SJCRH30 (cell line): ENCODE results near the gene DENND6B. TPM values are rescaled to one million over a fixed set of nuclear protein-coding genes. Genes with fewer than 3 reads are reported as not detected.
"Not testable (repeated sequence)": the region's sequence is repeated elsewhere in the genome, so short reads cannot be mapped to it uniquely, and the experiment has no call there.

Source experiments
- DNase-seq, 2 experiments: peaks; one replicate each; pipeline ENCODE4 v3.0.0-alpha.2; 2015 to 2020
- H3K27ac ChIP-seq: fragments of 250-450 bp; sonication (Bioruptor Pico); 2 replicates; pipeline ENCODE4 v1.5.1; 2020; ENCODE audit warnings: mild to moderate bottlenecking, moderate library complexity
- H3K27me3 ChIP-seq: fragments of 250-450 bp; sonication (Bioruptor Pico); 2 replicates; pipeline ENCODE4 v1.5.1; 2020; ENCODE audit warnings: mild to moderate bottlenecking, moderate library complexity
- H3K36me3 ChIP-seq: fragments of 250-450 bp; sonication (Bioruptor Pico); 2 replicates; pipeline ENCODE4 v1.5.1; 2020; ENCODE audit warnings: mild to moderate bottlenecking, moderate library complexity
- H3K4me1 ChIP-seq: fragments of 250-450 bp; sonication (Bioruptor Pico); 2 replicates; pipeline ENCODE4 v1.5.1; 2020; ENCODE audit warnings: mild to moderate bottlenecking, moderate library complexity
- H3K4me3 ChIP-seq: fragments of 250-450 bp; sonication (Bioruptor Pico); 2 replicates; pipeline ENCODE4 v1.5.1; 2020; ENCODE audit warnings: mild to moderate bottlenecking, moderate library complexity
- H3K9me3 ChIP-seq: fragments of 250-450 bp; sonication (Bioruptor Pico); replicated peaks from 2 replicates; pipeline ENCODE4 v1.5.1; 2020; ENCODE audit warnings: mild to moderate bottlenecking, moderate library complexity
- total RNA-seq: library from RNA; depleted of rRNA; stranded (reverse); fragments of >200 nt; shearing (Covaris generic); gene quantifications from 2 replicates; pipeline ENCODE4 v1.2.3, GENCODE V29; 2014

The DENND6B gene
- total RNA-seq, 1 experiment from 2014 or later: 0.18 TPM

DNA sequence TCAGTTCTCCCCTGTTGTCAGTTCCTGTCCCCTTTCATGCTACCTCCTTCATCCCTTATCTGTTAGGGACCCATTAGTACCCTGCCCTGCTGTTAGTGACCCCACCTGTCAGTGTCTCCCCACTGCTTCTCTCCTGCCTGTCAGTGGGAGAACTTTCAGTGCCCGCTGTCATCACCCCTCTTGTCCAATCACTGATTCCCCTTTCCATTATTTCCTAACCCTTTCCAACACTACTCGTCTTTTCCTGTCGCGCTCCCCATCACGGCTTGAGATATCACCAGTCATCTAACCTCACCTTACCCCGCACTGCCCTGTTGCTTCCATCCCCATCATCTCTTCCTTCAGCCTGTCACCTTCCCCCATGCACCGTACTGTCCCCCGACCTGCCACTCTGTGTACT, 20.3 kb upstream of the DENND6B start:
- Histone ChIP-seq H3K36me3 (peaks cover 27% of the 10 kb centered on the region), H3K27me3 (no peaks in the 10 kb centered on the region), H3K4me3 (no peak overlapping the region), H3K4me1 (no peaks in the 10 kb centered on the region), H3K9me3 (no peaks in the 10 kb centered on the region), H3K27ac (no peak overlapping the region)
- no peak for DNase-seq

DNA sequence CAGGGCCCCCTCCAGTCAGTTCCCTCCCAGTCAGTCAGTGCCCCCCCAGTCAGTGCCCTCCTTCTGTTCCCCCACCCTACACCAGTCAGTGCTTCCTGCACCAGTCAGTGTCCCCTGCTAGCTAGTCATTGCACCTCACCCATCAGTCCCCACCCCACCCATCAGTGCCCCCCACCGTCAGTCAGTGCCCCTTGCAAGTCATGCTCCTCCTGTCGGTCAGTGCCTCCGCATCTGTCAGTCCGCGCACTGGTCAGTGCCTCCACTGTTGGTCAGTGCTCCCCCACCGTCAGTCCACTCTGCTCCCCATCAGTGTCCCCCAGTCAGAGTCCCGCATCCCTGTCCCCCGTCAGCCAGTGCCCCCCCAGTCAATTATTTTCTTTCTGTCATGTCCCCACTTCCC, 19.7 kb upstream of the DENND6B start:
- DNase-seq: no peak
- H3K9me3 ChIP-seq: no peaks in the 10 kb centered on the region
- no peaks in the 10 kb centered on the region for H3K27me3 ChIP-seq
- peaks cover 23% of the 10 kb centered on the region for H3K36me3 ChIP-seq
- no peak overlapping the region for H3K27ac ChIP-seq
- H3K4me1 ChIP-seq: no peaks in the 10 kb centered on the region
- H3K4me3 ChIP-seq: no peak overlapping the region

DNA sequence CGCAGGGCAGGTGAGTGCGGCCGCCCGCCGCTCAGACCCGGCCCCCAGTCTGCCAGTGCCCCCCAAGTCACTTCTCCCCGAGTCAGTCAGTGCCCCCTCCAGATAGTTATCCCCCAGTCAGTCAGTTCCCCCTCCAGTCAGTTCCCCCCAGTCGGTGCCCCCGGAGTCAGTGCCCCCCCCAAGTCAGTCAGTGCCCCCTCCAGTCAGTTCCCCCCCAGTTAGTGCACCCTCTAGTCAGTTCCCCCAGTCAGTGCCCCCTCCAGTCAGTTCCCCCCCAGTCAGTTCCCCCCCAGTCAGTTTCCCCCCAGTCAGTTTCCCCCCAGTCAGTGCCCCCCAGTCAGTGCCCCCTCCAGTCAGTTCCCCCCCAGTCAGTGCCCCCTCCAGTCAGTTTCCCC, 16.7 kb upstream of the DENND6B start:
- no peaks in the 10 kb centered on the region for H3K27me3 ChIP-seq
- H3K27ac ChIP-seq: no peak overlapping the region; the same call in 1 of the 2 replicates
- DNase-seq: peak in 1 of 2 experiments; percentile 50

DNA sequence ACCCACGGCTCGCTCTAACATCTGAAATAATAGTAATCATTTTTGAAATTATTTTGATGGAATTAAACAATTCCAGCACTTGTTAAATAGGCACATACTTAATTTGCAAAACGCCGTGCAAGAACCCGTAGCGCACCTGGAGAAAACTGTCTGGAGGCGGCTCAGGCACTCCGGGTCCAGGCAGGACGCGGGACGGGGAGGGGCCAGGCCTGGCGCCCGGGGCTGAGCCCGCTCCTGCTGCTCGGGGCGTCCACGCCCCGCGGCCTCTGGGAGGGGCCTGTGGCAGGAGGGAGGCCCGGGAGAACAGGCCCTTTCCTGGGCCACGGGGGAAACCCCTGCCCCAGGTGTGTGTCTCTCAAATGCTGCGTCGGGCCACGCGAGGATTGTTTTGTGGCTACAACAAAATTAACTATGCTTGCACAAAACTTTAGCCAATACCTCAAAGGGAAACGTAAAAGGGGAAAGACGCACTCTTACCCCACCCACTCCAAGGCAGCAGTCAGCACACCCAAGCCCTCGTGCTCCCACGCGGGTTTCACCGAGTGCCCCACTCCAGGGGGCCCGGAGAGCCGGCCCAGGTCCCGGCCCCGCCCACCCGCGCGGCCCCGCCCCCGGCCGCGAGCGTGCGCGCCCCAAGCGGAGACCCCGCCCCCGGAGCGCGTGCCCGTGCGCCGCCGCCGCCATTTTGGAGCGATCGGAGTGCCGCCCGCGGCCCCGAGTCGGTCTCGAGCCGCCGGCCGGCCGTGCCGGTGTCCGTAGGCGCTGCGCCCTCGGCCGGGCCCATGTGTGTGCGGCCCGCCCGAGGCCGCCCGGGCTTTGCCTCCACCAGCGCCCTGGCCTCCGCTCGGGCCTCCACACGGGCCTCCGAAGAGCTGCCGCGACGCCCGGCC, 16.1 kb upstream of the DENND6B start, which contains the start of gene PPP6R2:
PPP6R2 (plus strand) TSS at position 677 of the 890 bp plus-strand sequence. CDS start 50,582 bp downstream, outside the sequence.
- Histone ChIP-seq H3K9me3 (no peaks in the 10 kb centered on the region), H3K36me3 (peaks cover 5% of the 10 kb centered on the region; the same call in 1 of the 2 replicates), H3K27ac (peak within 1 kb of the TSS; percentile 41), H3K4me3 (peak within 1 kb of the TSS; percentile 100), H3K4me1 (no peaks in the 10 kb centered on the region), H3K27me3 (no peaks in the 10 kb centered on the region)
- peak; percentile 84 to 88 for DNase-seq

More for the DNA sequence above, 16.7 kb upstream of the DENND6B start:
- Histone ChIP-seq H3K4me1 (no peaks in the 10 kb centered on the region), H3K36me3 (peaks cover 11% of the 10 kb centered on the region), H3K9me3 (no peaks in the 10 kb centered on the region), H3K4me3 (peak overlapping the region; percentile 100)

DNA sequence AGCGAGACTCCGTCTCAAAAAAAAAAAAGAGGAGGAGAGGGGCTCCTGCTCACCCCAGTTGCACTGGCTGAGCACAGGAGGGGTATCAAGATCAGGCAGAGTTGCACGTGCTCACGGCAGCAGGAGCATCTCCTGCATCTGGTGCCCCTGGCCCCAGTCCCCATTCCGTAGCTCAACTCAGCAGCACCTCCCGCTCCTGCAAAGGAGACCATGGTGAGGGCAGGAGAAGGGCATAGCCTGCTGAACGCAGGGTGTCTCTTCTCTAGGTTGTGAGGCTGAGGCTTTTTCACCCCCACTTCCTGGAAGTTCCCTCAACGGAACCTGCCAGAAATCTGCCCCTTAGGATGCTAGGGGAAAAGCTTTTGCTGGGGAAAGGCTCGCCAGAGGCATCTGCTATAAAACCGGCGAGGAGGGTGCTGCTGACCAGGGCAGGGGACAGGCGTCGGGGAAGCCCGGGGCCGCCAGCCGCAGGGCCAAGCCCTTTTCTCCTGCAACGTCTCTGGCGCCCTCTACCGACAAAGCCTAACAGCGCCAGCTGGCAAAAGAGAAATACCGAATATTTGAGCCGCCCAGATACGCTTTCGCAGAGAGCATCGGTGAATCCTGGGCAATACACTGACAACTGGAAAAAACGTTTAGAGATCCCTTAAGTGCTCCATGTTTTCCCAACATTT, 15.3 kb upstream of the DENND6B start:
- Histone ChIP-seq H3K36me3 (no peaks in the 10 kb centered on the region), H3K27me3 (no peaks in the 10 kb centered on the region), H3K9me3 (no peaks in the 10 kb centered on the region), H3K4me3 (peak overlapping the region; percentile 100), H3K4me1 (no peaks in the 10 kb centered on the region), H3K27ac (no peak overlapping the region; the same call in 1 of the 2 replicates)
- peak; percentile 96 to 99 for DNase-seq

DNA sequence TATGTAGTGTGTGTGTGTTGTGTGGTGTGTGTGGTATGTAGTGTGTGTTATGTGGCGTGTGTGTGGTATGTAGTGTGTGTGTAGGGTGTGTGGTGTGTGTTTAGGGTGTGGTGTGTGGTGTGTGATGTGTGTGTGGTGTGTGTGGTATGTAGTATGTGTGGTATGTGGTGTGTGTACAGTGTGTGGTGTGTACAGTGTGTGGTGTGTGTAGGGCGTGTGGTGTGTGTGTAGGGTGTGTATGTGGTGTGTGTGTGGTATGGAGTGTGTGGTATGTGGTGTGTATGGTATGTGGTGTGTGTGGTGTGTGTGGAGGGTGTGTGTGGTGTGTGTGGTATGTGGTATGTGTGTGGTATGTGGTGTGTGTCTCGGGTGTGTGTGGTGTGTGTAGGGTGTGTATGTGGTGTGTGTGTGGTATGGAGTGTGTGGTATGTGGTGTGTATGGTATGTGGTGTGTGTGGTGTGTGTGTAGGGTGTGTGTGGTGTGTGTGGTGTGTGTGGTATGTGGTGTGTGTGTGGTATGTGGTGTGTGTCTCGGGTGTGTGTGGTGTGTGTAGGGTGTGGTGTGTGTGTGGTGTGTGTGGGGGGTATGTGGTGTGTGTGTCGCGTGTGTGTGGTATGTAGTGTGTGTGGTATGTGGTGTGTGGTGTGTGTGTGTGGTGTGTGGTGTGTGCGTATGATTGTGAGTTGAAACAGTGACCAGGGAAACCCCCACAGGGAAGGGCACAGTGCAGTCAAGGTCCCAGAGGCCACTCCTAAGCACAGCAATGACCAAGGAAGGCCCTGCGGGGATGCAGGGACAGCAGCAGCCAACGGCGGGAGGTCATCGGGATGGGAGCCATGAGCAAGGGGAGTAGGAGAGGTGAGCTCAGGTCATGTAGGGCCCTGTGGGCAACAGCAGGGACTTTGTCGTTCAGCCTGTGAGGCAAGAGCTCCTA, 13.4 kb upstream of the DENND6B start:
- no peaks in the 10 kb centered on the region for H3K27me3 ChIP-seq
- H3K9me3 ChIP-seq: no peaks in the 10 kb centered on the region
- H3K27ac ChIP-seq: no peak overlapping the region
- peak; percentile 49 to 56 for DNase-seq
- no peaks in the 10 kb centered on the region for H3K36me3 ChIP-seq
- H3K4me3 ChIP-seq: no peak overlapping the region
- no peaks in the 10 kb centered on the region for H3K4me1 ChIP-seq

DNA sequence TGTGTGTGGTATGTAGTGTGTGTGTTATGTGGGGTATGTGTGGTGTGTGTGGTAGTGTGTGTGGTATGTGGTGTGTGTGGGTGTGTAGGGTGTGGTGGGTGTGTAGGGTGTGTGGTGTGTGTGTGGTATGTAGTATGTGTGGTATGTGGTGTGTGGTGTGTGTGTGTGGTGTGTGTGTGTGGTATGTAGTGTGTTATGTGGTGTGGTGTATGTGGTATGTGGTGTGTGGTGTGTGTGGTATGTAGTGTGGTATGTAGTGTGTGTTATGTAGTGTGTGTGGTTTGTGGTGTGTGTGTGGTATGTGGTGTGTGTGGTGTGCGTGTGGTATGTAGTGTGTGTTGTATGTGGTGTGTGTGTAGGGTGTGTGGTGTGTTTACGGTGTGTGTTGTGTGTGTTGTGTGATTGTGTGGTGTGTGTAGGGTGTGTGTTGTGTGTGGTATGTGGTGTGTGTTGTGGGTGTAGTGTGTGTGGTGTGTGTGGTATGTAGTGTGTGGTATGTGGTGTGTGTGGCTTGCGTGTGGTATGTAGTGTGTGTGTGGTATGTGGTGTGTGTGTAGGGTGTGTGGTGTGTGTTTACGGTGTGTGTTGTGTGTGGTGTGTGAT, 12.1 kb upstream of the DENND6B start:
- Histone ChIP-seq H3K9me3 (no peaks in the 10 kb centered on the region), H3K4me1 (no peaks in the 10 kb centered on the region), H3K27ac (no peak overlapping the region), H3K36me3 (no peaks in the 10 kb centered on the region), H3K27me3 (no peaks in the 10 kb centered on the region), H3K4me3 (no peak overlapping the region)
- no peak for DNase-seq

DNA sequence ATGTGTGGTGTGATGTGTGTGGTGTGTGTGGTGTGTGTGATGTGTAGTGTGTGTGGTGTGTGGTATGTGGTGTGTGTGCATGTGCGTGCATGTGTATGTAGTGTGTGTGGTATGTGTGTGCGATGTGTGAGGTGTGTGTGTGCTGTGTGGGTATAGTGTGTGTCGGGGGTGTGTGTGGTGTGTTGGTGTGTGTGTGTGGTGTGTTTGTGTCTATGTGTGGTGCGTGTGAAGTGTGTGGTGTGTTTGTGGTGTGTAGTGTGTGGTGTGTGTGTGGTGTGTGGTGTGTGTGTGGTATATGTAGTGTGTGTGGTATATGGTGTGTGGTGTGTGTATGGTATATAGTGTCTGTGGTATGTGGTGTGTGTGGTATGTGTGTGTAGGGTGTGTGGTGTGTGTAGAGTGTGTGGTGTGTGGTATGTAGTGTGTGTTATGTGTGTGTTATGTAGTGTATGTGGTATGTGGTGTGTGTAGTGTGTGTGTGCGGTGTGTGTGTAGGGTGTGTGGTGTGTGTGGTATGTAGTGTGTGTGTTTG, 11.3 kb upstream of the DENND6B start:
- H3K27me3 ChIP-seq: no peaks in the 10 kb centered on the region
- no peak overlapping the region for H3K27ac ChIP-seq
- no peak overlapping the region for H3K4me3 ChIP-seq
- H3K9me3 ChIP-seq: no peaks in the 10 kb centered on the region
- H3K4me1 ChIP-seq: no peaks in the 10 kb centered on the region
- DNase-seq: no peak
- no peaks in the 10 kb centered on the region for H3K36me3 ChIP-seq

DNA sequence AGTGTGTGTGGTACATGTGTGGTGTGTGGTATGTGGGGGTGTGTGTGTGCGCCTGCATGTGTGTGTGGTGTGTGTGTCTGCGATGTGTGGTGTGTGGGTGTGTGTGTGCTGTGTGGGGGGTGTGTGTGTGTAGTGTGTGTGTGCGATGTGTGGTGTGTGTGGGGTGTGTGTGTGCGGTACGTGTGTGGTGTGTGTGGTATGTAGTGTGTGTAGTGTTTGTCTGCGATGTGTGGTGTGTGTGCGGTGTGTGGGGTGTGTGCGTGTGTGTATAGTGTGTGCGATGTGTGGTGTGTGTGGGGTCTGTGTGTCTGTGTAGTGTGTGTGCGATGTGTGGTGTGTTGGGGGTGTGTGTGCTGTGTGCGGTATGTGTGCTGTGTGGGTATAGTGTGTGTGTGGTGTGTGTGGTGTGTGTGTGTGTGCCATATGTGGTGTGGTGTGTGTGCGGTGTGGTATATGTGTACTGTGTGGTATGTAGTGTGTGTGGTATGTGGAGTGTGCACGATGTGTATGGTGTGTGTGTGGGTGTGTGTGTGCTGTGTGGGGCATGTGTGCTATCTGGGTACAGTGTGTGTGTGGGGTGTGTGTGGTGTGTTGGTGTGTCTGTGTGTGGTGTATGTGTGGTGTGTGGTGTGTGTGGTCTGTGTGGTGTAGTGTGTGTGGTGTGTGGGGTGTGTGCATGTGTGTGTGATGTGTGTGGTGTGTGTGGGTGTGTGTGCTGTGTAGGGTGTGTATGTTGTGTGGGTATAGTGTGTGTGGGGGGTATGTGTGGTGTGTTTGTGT, 10.6 kb upstream of the DENND6B start:
- Histone ChIP-seq H3K27ac (no peak overlapping the region), H3K9me3 (no peaks in the 10 kb centered on the region), H3K27me3 (no peaks in the 10 kb centered on the region), H3K36me3 (no peaks in the 10 kb centered on the region), H3K4me1 (no peaks in the 10 kb centered on the region), H3K4me3 (no peak overlapping the region)
- no peak for DNase-seq

DNA sequence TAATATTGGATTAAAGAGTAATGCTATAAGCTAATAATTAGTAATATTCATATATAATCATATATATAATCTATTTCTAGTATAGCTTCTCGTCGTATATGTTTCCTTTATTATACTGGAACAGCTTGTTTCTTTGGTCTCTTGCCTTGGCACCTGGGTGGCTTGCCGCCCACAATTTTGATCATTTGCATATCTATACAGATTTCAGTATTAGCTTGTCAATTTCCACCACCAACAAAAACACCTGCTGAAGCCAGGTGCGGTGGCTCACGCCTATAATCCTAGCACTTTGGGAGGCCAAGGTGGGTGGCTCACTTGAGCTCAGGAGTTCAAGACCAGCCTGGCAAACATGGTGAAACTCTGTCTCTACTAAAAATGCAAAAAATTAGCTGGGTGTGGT, 7.6 kb upstream of the DENND6B start:
- H3K36me3 ChIP-seq, H3K4me1 ChIP-seq, H3K4me3 ChIP-seq, H3K27ac ChIP-seq, H3K9me3 ChIP-seq, H3K27me3 ChIP-seq, DNase-seq: not testable (repeated sequence)

DNA sequence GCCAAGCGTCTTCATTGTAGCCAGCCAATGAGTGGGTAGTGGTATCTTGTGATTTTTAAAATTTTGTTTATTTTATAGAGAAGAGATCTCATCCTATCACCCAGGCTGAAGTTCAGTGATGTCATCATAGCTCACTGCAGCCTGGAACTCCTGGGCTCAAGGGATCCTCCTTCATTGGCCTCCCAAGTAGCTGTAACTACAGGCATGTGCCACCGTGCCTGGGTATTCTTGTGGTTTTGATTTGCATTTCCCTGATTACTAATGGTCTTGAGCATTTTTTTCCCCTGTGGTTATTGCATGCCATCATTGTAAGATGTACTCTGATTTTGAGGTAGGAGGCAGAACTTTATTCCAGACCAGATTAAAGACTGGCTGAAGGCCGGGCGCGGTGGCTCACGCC, 2.4 kb upstream of the DENND6B start:
- H3K9me3 ChIP-seq: no peaks in the 10 kb centered on the region
- no peak overlapping the region for H3K4me3 ChIP-seq
- peaks cover 9% of the 10 kb centered on the region for H3K27me3 ChIP-seq
- no peaks in the 10 kb centered on the region for H3K36me3 ChIP-seq
- H3K4me1 ChIP-seq: peaks cover 4% of the 10 kb centered on the region; the same call in 1 of the 2 replicates
- DNase-seq: no peak
- H3K27ac ChIP-seq: no peak overlapping the region

DNA sequence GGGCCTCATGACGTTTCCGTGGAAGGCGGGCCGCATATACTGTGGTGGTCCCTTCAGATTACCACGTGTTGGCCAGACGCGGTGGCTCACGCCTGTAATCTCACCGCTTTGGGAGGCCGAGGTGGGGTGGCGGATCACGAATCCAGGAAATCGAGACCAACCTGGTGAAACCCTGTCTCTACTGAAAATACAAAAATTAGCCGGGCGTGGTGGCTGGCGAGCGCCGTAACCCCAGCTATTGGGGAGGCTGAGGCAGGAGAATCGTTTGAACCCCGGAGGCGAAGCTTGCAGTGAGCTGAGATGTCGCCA, 853 bp upstream of the DENND6B start:
- Histone ChIP-seq H3K4me1 (peaks cover 4% of the 10 kb centered on the region; the same call in 1 of the 2 replicates), H3K27ac (peak overlapping the region; percentile 75; the same call in 1 of the 2 replicates)

DNA sequence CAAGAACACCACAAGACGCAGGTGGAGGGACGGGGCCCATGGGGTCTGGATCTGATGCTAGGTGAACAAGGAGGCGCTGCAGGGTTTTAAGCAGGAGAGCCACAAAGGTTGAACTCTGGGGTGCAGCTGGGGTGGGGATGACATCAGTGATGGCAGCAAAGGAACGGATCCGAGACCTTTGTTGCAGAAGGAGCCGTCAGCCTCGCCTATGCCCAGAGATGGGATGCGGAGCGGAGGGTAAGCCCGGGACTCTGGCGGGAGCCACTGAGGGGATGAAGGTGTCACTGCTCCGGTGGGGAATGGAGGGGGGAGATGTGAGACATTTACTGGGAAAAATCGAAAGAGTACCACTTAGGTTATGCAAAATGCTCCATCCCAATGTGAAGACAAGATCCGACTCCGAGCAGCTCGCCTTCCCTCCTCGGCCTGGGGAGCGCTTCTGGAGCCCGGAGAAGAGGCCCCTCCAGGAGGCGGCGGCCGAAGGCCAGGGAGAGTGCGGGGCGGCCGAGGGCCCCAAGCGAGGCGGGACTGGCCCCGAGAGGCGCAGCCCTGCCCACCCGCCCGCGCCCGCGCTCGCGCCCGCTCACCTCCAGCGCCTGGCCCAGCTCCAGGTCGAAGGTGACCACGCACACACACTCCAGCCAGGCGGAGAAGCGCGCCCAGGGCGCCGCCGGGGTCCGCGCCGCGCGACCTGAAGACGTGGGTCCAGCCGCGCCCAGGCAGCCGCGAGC, 422 bp downstream of the DENND6B start:
- Histone ChIP-seq H3K36me3 (no peaks in the 10 kb centered on the region), H3K27me3 (peaks cover 9% of the 10 kb centered on the region), H3K9me3 (no peaks in the 10 kb centered on the region), H3K27ac (no peak overlapping the region), H3K4me3 (peak overlapping the region; percentile 83), H3K4me1 (peaks cover 4% of the 10 kb centered on the region; the same call in 1 of the 2 replicates)
- DNase-seq: no peak

More for the DNA sequence above, 853 bp upstream of the DENND6B start:
- H3K9me3 ChIP-seq: no peaks in the 10 kb centered on the region
- H3K36me3 ChIP-seq: no peaks in the 10 kb centered on the region
- DNase-seq: no peak
- peaks cover 9% of the 10 kb centered on the region for H3K27me3 ChIP-seq
- H3K4me3 ChIP-seq: peak overlapping the region; percentile 83
